OCI-LY3 (cell line): ENCODE data around the gene TWSG1.

Source experiments
- H2AFZ ChIP-seq: fragments of 200-600, 300-600 bp; shearing (Covaris generic); 2 replicates; pipeline ENCODE4 v1.6.0; 2014; ENCODE audit warnings: antibody characterized with exemption, low read depth, low read length
- H3K27ac ChIP-seq: fragments of 200-600, 300-600 bp; sonication (generic); 2 replicates; pipeline ENCODE4 v1.5.1; 2014; ENCODE audit warnings: mild to moderate bottlenecking, low read length, moderate library complexity, mixed read lengths
- H3K27me3 ChIP-seq: fragments of 200-600, 300-600 bp; sonication (generic); 2 replicates; pipeline ENCODE4 v1.6.1; 2014; ENCODE audit warnings: low read depth, low read length, mixed read lengths
- H3K36me3 ChIP-seq: fragments of 200-600, 300-600 bp; sonication (generic); replicated peaks from 2 replicates; pipeline ENCODE3; 2014; ENCODE audit warnings: low read depth, low read length, mixed read lengths
- H3K4me1 ChIP-seq: fragments of 300-600, 200-600 bp; sonication (generic); 2 replicates; pipeline ENCODE4 v1.6.1; 2014; ENCODE audit warnings: low read length, mixed read lengths
- H3K4me2 ChIP-seq: fragments of 200-600, 300-600 bp; sonication (generic); 2 replicates; pipeline ENCODE4 v1.6.1; 2014; ENCODE audit warnings: low read length, mixed read lengths
- H3K4me3 ChIP-seq: fragments of 300-600, 200-600 bp; sonication (generic); 2 replicates; pipeline ENCODE4 v1.5.1; 2014; ENCODE audit warnings: antibody characterized with exemption, mild to moderate bottlenecking, low read length, moderate library complexity
- H3K79me2 ChIP-seq: fragments of 300-600, 200-600 bp; shearing (Covaris generic); 2 replicates; pipeline ENCODE4 v1.6.1; 2014; ENCODE audit warnings: mild to moderate bottlenecking, low read length, mixed read lengths
- H3K9ac ChIP-seq: fragments of 300-600, 200-600 bp; shearing (Covaris generic); 2 replicates; pipeline ENCODE4 v1.6.0; 2014; ENCODE audit warnings: mild to moderate bottlenecking, low read length, moderate library complexity
- H3K9me3 ChIP-seq: fragments of 200-600, 300-600 bp; shearing (Covaris generic); 2 replicates; pipeline ENCODE4 v1.6.1; 2014; ENCODE audit warnings: low read length, mixed read lengths; ENCODE audit not compliant: insufficient read depth
- H4K20me1 ChIP-seq: fragments of 200-600, 300-600 bp; sonication (generic); 2 replicates; pipeline ENCODE4 v1.6.1; 2016; ENCODE audit warnings: low read length, mixed read lengths; ENCODE audit not compliant: insufficient read depth
- CTCF ChIP-seq: fragments of 200-600, 300-600 bp; sonication (generic); IDR thresholded peaks from 2 replicates; pipeline ENCODE4 v1.5.1; 2014; ENCODE audit warnings: antibody characterized with exemption, low read length, low read depth
- EZH2phosphoT487 ChIP-seq: fragments of 200-600 bp; shearing (Covaris generic); IDR thresholded peaks from 2 replicates; pipeline ENCODE4 v1.6.1; 2018; ENCODE audit warnings: antibody characterized with exemption, mixed run types, low read depth

TWSG1 gene

DNA sequence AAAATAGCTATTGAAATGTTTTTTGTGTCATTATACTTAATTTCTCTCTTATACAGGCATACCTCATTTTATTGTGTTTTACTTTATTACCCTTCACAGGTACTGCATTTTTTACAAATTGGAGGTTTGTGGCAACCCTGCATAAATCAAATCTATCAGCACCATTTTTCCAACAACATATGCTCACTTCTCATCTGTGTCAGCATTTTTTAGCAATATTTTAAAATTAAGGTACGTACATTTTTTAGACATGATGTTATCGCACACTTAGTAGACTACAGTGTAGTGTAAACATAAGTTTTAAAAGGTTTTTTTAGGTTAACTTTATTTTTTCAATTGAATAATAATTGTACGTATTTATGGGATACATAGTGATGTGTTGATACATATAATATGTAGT is 110.0 kb downstream of the TWSG1 start:
- no peak overlapping the region for H3K27ac ChIP-seq
- TF ChIP-seq CTCF, result no peak
- TF ChIP-seq EZH2phosphoT487, result no peak
- H4K20me1 ChIP-seq, result no peaks in the 10 kb centered on the region
- no peak overlapping the region for H3K4me3 ChIP-seq
- no peaks in the 10 kb centered on the region for H3K79me2 ChIP-seq
- H3K36me3 ChIP-seq, result no peaks in the 10 kb centered on the region
- no peak overlapping the region for H2AFZ ChIP-seq
- H3K9ac ChIP-seq, result no peak overlapping the region
- 0 out of 2 replicates have a peak, but pooled peaks cover 4% of the 10 kb centered on the region for H3K9me3 ChIP-seq
- H3K4me1 ChIP-seq, result no peaks in the 10 kb centered on the region
- no peaks in the 10 kb centered on the region for H3K27me3 ChIP-seq
- no peak overlapping the region for H3K4me2 ChIP-seq

- Histone ChIP-seq H3K79me2 (no peaks in the 10 kb centered on the region), H3K27ac (no peak overlapping the region), H2AFZ (no peak overlapping the region), H3K9me3 (0 out of 2 replicates have a peak, but pooled peaks cover 4% of the 10 kb centered on the region), H4K20me1 (no peaks in the 10 kb centered on the region), H3K27me3 (no peaks in the 10 kb centered on the region), H3K4me2 (no peak overlapping the region), H3K36me3 (no peaks in the 10 kb centered on the region), H3K4me1 (no peaks in the 10 kb centered on the region), H3K9ac (no peak overlapping the region), H3K4me3 (no peak overlapping the region)
- no peak for TF ChIP-seq CTCF
- TF ChIP-seq EZH2phosphoT487, result no peak
Measured at GRCh38 chr18:9446839-9447238, 112.3 kb downstream of the TWSG1 start.

- no peak overlapping the region for H3K9ac ChIP-seq
Measured at GRCh38 chr18:9447334-9447733, 112.8 kb downstream of the TWSG1 start.

More at GRCh38 chr18:9447334-9447733, 112.8 kb downstream of the TWSG1 start:
- H3K27ac ChIP-seq, result no peak overlapping the region
- no peaks in the 10 kb centered on the region for H3K27me3 ChIP-seq
- 0 out of 2 replicates have a peak, but pooled peaks cover 4% of the 10 kb centered on the region for H3K9me3 ChIP-seq
- H3K4me1 ChIP-seq, result no peaks in the 10 kb centered on the region
- H4K20me1 ChIP-seq, result no peaks in the 10 kb centered on the region
- H3K4me3 ChIP-seq, result no peak overlapping the region
- no peak overlapping the region for H3K4me2 ChIP-seq
- no peaks in the 10 kb centered on the region for H3K79me2 ChIP-seq
- TF ChIP-seq CTCF (no peak), EZH2phosphoT487 (no peak)
- H2AFZ ChIP-seq, result no peak overlapping the region
- H3K36me3 ChIP-seq, result no peaks in the 10 kb centered on the region
